HG03139 (cell line): ENCODE results near the gene VSTM2L.

Source experiments
- ATAC-seq: cut with Tn5 transposase; IDR thresholded peaks from one replicate; pipeline ENCODE4 v1.9.1; 2021; ENCODE audit not compliant: unreplicated experiment

Gene VSTM2L

GRCh38 chr20:37986873-37987601 lies 84.1 kb downstream of the VSTM2L start:
- ATAC-seq, result no peak

- ATAC-seq, result no peak
Observed at GRCh38 chr20:37987602-37988290, 84.8 kb downstream of the VSTM2L start.

GRCh38 chr20:37988306-37988954 lies 85.5 kb downstream of the VSTM2L start:
- ATAC-seq, result no peak

GRCh38 chr20:37989601-37990295 lies 86.8 kb downstream of the VSTM2L start:
- ATAC-seq, result no peak

GRCh38 chr20:37990571-37991151 lies 87.7 kb downstream of the VSTM2L start:
- ATAC-seq, result peak; percentile 91

- no peak for ATAC-seq
Observed at GRCh38 chr20:37991157-37991866, 88.4 kb downstream of the VSTM2L start.

- no peak for ATAC-seq
Observed at GRCh38 chr20:37991908-37992307, 89.0 kb downstream of the VSTM2L start.

GRCh38 chr20:37992802-37993409 lies 90.0 kb downstream of the VSTM2L start:
- ATAC-seq, result no peak

- no peak for ATAC-seq
Observed at GRCh38 chr20:37994512-37994911, 91.6 kb downstream of the VSTM2L start.
